GM12874 (cell line): Measurements from ENCODE around the gene COL13A1.

Source experiments
- CTCF ChIP-seq: IDR thresholded peaks from 2 replicates; pipeline ENCODE4 v1.5.1; 2011; ENCODE audit warnings: low read depth, mild to moderate bottlenecking, control low read depth, low read length, moderate library complexity; ENCODE audit not compliant: insufficient read depth

COL13A1 gene

GRCh38 chr10:69801434-69802315 lies at the start of gene COL13A1:
Gene COL13A1 (plus strand): TSS chr10:69801906. CDS start chr10:69802424, 518 bp downstream.
- TF ChIP-seq CTCF: no peak

GRCh38 chr10:69752479-69752878 lies 49.2 kb upstream of the COL13A1 start:
- no peak for TF ChIP-seq CTCF

DNA sequence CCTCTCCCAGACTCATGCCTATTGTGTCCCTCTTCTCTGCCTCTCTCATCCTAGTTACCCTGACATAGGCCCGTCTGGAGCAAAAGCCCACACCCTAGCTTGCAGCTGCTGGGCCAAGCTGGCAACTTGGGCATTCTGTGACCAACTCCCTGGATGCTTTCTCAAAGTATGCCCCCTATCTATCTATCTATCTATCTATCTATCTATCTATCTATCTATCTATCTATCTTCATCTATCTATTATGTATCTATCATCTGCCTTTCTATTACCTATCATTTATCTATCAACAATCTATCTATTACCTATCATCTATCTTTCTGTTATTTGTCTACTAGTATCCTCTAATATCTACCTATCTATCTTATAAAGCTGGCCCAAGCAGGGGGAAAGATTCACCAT lies 45.4 kb upstream of the COL13A1 start:
- no peak for TF ChIP-seq CTCF

DNA sequence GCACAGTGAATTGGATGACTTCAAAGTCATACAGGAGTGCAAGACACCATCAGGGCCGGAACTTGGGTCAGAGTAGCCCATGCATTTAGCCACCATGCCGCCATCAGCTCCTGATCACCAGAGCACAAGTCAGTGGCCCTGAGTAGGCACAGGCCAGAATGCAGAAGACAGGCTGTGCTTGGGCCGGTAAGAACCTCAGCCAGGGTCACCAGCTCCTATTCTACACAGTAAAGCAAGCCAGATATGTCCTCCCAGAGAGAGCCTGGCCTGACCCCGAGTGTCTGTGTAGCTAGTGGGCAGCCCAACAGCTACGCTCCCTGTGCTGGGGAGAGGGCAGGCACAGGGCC lies 44.5 kb upstream of the COL13A1 start:
- no peak for TF ChIP-seq CTCF

GRCh38 chr10:69757553-69758309 lies 44.0 kb upstream of the COL13A1 start:
- no peak for TF ChIP-seq CTCF

- TF ChIP-seq CTCF: no peak
Measured at GRCh38 chr10:69758310-69758728, 43.4 kb upstream of the COL13A1 start.

GRCh38 chr10:69759641-69760040 lies 42.1 kb upstream of the COL13A1 start:
- no peak for TF ChIP-seq CTCF
